ENCODE results near the gene PALM3.
"Not testable (repeated sequence)": the region's sequence is repeated elsewhere in the genome, so short reads cannot be mapped to it uniquely, and the experiment has no call there.

The PALM3 gene

GRCh38 chr19:14059093-14059480 lies 2.8 kb downstream of the PALM3 start:
- peak; percentile 26 for DNase-seq

GRCh38 chr19:14058182-14059092 lies 3.4 kb downstream of the PALM3 start:
- DNase-seq = no peak

GRCh38 chr19:14056741-14057356 lies 5.0 kb downstream of the PALM3 start:
- DNase-seq = no peak

- DNase-seq = no peak
Observed at GRCh38 chr19:14056069-14056666, 5.7 kb downstream of the PALM3 start.

- no peak for DNase-seq
Observed at GRCh38 chr19:14055396-14055795, 6.5 kb downstream of the PALM3 start.

- DNase-seq = no peak
Observed at GRCh38 chr19:14054721-14055120, 7.2 kb downstream of the PALM3 start.

GRCh38 chr19:14054099-14054498 lies 7.8 kb downstream of the PALM3 start:
- DNase-seq = no peak

GRCh38 chr19:14053500-14053899 lies 8.4 kb downstream of the PALM3 start:
- DNase-seq = no peak

- no peak for DNase-seq
Observed at GRCh38 chr19:14053032-14053431, 8.8 kb downstream of the PALM3 start.

GRCh38 chr19:14052470-14052869 lies 9.4 kb downstream of the PALM3 start:
- no peak for DNase-seq

- DNase-seq = no peak
Observed at GRCh38 chr19:14051980-14052379, 9.9 kb downstream of the PALM3 start.

- not testable (repeated sequence) for DNase-seq
Observed at GRCh38 chr19:14050961-14051360, 10.9 kb downstream of the PALM3 start.

- no peak for DNase-seq
Observed at GRCh38 chr19:14050512-14050911, 11.4 kb downstream of the PALM3 start.

- DNase-seq = peak; percentile 61
Observed at GRCh38 chr19:14048443-14049153, 13.3 kb downstream of the PALM3 start.

GRCh38 chr19:14047866-14048265 lies 14.0 kb downstream of the PALM3 start:
- DNase-seq = not testable (repeated sequence)

- DNase-seq = peak; percentile 47
Observed at GRCh38 chr19:14042659-14043608, 18.9 kb downstream of the PALM3 start.

GRCh38 chr19:14039181-14039580 lies 22.7 kb downstream of the PALM3 start:
- DNase-seq = no peak

GRCh38 chr19:14035706-14036105 lies 26.2 kb downstream of the PALM3 start:
- no peak for DNase-seq

- DNase-seq = not testable (repeated sequence)
Observed at GRCh38 chr19:14035159-14035558, 26.7 kb downstream of the PALM3 start.

- DNase-seq = no peak
Observed at GRCh38 chr19:14033946-14034345, 27.9 kb downstream of the PALM3 start.

GRCh38 chr19:14031719-14032480 lies 30.0 kb downstream of the PALM3 start, which contains the start of gene IL27RA:
Gene IL27RA, plus strand, starts transcription at chr19:14031762. Its CDS starts 111 bp downstream, at chr19:14031873.
- DNase-seq = peak; percentile 84
